Gastroesophageal sphincter (tissue), 4 donors: Measurements from ENCODE around the gene HOXA10. TPM values are rescaled to one million over a fixed set of nuclear protein-coding genes. Genes with fewer than 3 reads are reported as not detected.

ENCODE experiments used
- ATAC-seq: fragments of 150-250 bp; one replicate; pipeline ENCODE4 v1.9.1; 2016; ENCODE audit warnings: mild to moderate bottlenecking, moderate library complexity
- H3K27ac ChIP-seq, 4 donors: fragments of 200-600 bp; sonication (generic) in 3 of 4; 1 replicate in 3 of 4; 2 replicates in 1 of 4; pipeline ENCODE4 v1.5.1; 2016 to 2019
- H3K27me3 ChIP-seq: fragments of 200-600 bp; sonication (generic); one replicate; pipeline ENCODE4 v1.5.1; 2019
- H3K36me3 ChIP-seq, 2 donors: fragments of 200-600 bp; sonication (generic); one replicate each; pipeline ENCODE4 v1.5.1; 2019; ENCODE audit warnings: control low read depth in 1 of 2
- H3K4me1 ChIP-seq, 3 donors: fragments of 200-600 bp; sonication (generic); 1 replicate in 2 of 3; 2 replicates in 1 of 3; pipeline ENCODE4 v1.5.1; 2016 to 2019; ENCODE audit warnings: control low read depth in 2 of 3
- H3K4me3 ChIP-seq, 2 donors: fragments of 200-600 bp; sonication (generic); one replicate each; pipeline ENCODE4 v1.5.1; 2019; ENCODE audit warnings: mild to moderate bottlenecking in 1 of 2, moderate library complexity in 1 of 2
- H3K9me3 ChIP-seq, 3 donors: fragments of 200-600 bp; sonication (generic); one replicate each; pipeline ENCODE4 v1.5.1; 2017 to 2019; ENCODE audit warnings: control low read depth in 2 of 3
- EP300 ChIP-seq: sonication (generic); formaldehyde crosslinking; IDR thresholded peaks from one replicate; pipeline ENCODE4 v1.6.1; 2017; ENCODE audit warnings: antibody characterized with exemption, mild to moderate bottlenecking
- POLR2A ChIP-seq, 2 donors: fragments of 450-650 bp; IDR thresholded peaks; one replicate each; pipeline ENCODE4 v1.6.1; 2017; ENCODE audit warnings: antibody characterized with exemption in 2 of 2, mild to moderate bottlenecking in 2 of 2, moderate library complexity in 1 of 2
- POLR2AphosphoS5 ChIP-seq: sonication (generic); formaldehyde crosslinking; IDR thresholded peaks from one replicate; pipeline ENCODE4 v1.6.1; 2017; ENCODE audit warnings: antibody characterized with exemption
- WGBS, 2 donors: methylation state at CpG; one replicate each; pipeline ENCODE4 v1.1.5; 2018; ENCODE audit warnings: low coverage in 1 of 2; 5-methylcytosine and 5-hydroxymethylcytosine counted together
- total RNA-seq, 4 donors: library from RNA; depleted of rRNA; stranded (reverse); fragments of >200 nt; gene quantifications; one replicate each; pipeline ENCODE4 v1.1.0, GENCODE V29; 2016
- TF ChIP-seq, protein P1 (sequence below), 4 experiments: fragments of 200-600 bp in 2 of 4; fragments of 450-650 bp in 2 of 4; sonication (generic) in 1 of 4; IDR thresholded peaks; one replicate each; pipeline ENCODE4 v1.5.1; 2017 to 2019; ENCODE audit warnings: antibody characterized with exemption in 4 of 4, mild to moderate bottlenecking in 2 of 4, moderate library complexity in 2 of 4

Gene HOXA10
- total RNA-seq, 4 donors from 2014 or later: 0.67 TPM; not detected in 3

DNA sequence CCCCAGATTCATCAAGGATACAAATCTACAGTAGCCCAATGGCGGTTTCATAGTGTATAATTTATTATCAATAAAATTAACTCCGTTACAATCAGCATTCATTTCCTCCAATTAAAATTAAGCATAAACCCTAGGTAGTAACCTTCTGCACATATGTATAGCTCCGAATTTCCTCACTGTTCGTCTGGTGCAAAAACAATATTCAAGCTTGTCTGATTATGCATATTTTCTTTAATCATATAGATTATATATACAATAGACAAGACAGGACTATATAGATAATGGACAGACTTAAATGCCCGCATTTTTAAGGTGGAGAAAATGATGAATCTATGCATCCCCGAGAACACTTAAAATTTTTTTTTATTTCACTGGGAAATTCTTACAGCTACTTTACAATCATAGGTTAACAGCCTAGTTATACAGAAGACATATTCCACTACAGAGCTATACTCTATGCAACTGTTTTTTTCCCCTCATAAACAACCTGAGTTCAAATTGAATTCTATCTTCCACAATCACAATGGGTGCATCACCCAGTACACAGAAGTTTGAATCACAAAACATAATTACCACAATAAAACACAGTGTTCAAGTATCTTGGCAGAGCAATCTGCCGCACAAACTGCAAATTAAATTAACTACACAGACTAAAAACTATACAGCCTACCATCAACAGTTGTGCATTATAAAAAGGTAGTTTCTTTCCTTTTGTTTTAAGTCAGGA, 11.4 kb downstream of the HOXA10 start:
- Histone ChIP-seq H3K27ac (no peak overlapping the region), H3K4me3 (no peak overlapping the region), H3K27me3 (peaks cover 100% of the 10 kb centered on the region)

DNA sequence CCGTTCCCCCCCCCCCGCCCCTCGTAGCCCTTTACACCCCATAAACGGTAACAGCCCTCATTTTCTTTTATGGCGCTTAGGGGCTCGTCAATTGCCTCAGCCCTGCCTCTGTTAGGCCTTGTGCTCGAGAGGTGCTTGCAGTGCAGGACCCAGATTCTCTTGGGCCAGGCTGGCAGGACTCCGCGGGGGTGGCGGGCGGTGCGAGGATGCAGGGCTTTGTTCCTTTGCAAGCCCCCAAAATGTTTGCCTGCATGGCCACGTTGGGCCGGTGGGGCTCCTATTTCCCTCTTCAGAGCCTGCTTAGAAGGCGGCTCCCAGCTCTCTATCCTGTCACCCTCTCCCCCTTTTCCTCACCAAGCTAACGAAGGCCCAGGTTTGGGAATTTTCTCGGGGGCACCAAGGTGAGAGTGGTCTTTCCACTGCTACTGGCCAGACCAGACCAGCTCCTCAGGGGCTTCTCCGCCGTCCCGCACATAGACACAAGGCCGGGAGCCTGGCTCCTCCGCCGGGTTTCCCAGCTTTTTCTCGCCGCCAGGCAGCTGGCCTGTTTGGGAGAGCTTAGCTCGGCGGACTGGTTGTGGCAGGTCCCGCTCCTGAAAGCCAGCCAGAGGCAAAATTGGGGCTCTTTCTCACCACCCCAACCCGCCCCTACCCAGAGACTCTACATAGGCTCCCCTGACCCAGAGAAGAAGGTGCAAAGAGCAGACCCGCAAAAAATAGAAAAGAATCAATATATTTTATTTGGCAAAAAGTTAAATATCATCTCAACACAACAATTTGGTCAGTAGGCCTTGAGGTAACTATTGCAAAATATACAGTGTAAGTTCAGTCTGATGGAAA, 12.2 kb downstream of the HOXA10 start:
- peaks cover 100% of the 10 kb centered on the region for H3K27me3 ChIP-seq
- peaks cover 0 to 50% (median 23%) of the 10 kb centered on the region in 3 donors for H3K4me1 ChIP-seq
- H3K36me3 ChIP-seq: no peaks in the 10 kb centered on the region
- no peak overlapping the region for H3K27ac ChIP-seq
- WGBS, 2 donors: 44% methylated on average over 3 of the region's 30 CpGs; no CpG with 5 or more reads in 1 of the 2 donors
- H3K9me3 ChIP-seq: peaks cover 0 to 3% (median 0%) of the 10 kb centered on the region in 3 donors
- no peak for ATAC-seq
- no peak overlapping the region for H3K4me3 ChIP-seq
- TF ChIP-seq, protein P1, sequence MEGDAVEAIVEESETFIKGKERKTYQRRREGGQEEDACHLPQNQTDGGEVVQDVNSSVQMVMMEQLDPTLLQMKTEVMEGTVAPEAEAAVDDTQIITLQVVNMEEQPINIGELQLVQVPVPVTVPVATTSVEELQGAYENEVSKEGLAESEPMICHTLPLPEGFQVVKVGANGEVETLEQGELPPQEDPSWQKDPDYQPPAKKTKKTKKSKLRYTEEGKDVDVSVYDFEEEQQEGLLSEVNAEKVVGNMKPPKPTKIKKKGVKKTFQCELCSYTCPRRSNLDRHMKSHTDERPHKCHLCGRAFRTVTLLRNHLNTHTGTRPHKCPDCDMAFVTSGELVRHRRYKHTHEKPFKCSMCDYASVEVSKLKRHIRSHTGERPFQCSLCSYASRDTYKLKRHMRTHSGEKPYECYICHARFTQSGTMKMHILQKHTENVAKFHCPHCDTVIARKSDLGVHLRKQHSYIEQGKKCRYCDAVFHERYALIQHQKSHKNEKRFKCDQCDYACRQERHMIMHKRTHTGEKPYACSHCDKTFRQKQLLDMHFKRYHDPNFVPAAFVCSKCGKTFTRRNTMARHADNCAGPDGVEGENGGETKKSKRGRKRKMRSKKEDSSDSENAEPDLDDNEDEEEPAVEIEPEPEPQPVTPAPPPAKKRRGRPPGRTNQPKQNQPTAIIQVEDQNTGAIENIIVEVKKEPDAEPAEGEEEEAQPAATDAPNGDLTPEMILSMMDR (IDR thresholded peaks at IDR 0.05): no peak
- TF ChIP-seq POLR2AphosphoS5 (no peak), EP300 (no peak), POLR2A (IDR thresholded peaks at IDR 0.05) (no peak)

More for the DNA sequence above, 11.4 kb downstream of the HOXA10 start:
- no peak for ATAC-seq
- H3K4me1 ChIP-seq: peaks cover 0 to 47% (median 23%) of the 10 kb centered on the region in 3 donors
- no peaks in the 10 kb centered on the region for H3K36me3 ChIP-seq
- TF ChIP-seq, protein P1 (IDR thresholded peaks at IDR 0.05): no peak
- TF ChIP-seq POLR2A (IDR thresholded peaks at IDR 0.05): no peak
- no peak for TF ChIP-seq EP300
- TF ChIP-seq POLR2AphosphoS5: no peak
- peaks cover 0 to 3% (median 0%) of the 10 kb centered on the region in 3 donors for H3K9me3 ChIP-seq
- WGBS, 2 donors: 77 to 87% methylated on average over 7 of the region's 7 CpGs

DNA sequence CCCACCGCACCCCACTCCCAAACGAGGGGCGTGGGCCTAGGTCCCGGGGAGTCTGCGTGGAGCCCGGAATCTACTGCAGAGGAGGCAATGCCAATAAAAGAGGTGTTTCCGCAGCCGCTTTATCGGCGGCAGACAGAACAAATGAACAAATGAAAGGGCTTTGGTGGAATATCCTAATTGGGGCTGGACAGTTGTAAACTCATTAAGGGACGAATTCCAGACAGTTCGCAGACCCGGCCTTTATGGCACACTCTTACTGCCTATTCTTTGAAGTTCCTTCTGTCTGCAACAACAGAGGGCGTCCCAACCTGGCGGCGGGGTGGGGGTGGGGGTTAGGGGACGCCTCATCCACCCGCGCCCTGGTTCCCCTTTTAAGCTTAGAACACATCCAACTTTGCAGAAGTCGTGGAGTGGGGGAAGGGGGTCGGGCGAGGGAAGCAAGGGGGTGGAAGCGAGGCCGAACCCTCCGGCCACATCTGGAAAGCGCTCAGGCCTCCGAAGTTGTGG, 12.9 kb downstream of the HOXA10 start:
- WGBS, 2 donors: 0 to 23% methylated on average over 2 to 8 of the region's 27 CpGs
- TF ChIP-seq POLR2AphosphoS5: no peak
- TF ChIP-seq, protein P1 (IDR thresholded peaks at IDR 0.05): peak in 1 of 4 experiments; percentile 6
- peaks cover 100% of the 10 kb centered on the region for H3K27me3 ChIP-seq
- H3K27ac ChIP-seq: peak overlapping the region in 1 of 4 donors; percentile 51
- H3K4me1 ChIP-seq: peaks cover 0 to 50% (median 20%) of the 10 kb centered on the region in 3 donors
- no peaks in the 10 kb centered on the region for H3K36me3 ChIP-seq
- H3K4me3 ChIP-seq: peak overlapping the region; percentile 29 to 62
- peaks cover 0 to 3% (median 0%) of the 10 kb centered on the region in 3 donors for H3K9me3 ChIP-seq
- no peak for ATAC-seq

DNA sequence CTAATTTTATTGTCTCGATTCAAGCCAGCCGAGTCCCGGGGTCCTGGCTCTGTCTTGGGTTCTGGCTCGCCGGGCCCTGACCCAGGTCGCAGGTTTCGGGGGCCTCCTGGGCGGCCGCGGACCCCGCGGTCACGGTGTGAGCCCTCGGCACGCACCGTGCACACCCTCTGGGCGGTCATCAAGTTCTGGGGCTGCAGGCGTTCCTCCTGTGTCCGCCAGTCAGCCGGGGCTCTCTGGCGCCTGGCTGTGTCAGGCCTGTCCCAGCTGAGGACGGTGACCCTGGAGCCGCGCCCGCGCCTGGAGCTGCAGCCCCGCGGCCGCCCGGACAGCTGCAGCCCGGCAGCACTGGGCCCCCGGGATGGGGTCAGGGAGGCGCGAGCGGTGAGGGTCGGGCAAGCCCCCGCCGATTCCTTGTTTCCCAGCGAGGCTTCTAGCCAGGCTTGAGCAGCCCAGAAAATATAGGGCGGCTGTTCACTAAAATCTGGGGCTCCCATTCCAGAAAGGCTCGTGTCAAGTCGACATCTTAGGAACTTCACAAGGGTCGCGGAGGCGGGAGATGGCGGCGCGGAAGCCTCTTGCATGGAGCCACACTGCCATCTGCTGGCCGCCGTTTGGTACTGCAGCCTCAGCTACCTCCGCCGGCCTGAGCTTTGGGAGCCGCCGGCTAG, 13.4 kb downstream of the HOXA10 start:
- 10% methylated on average over 9 of the region's 54 CpGs; no CpG with 5 or more reads in 1 of the 2 donors for WGBS, 2 donors
- peak overlapping the region; percentile 29 to 62 for H3K4me3 ChIP-seq
- H3K9me3 ChIP-seq: no peaks in the 10 kb centered on the region
- H3K27ac ChIP-seq: peak overlapping the region in 1 of 4 donors; percentile 51
- H3K36me3 ChIP-seq: no peaks in the 10 kb centered on the region
- peak; percentile 65 for ATAC-seq
- H3K4me1 ChIP-seq: peaks cover 0 to 50% (median 22%) of the 10 kb centered on the region in 3 donors
- no peak for TF ChIP-seq EP300
- TF ChIP-seq, protein P1 (IDR thresholded peaks at IDR 0.05): peak in 3 of 4 experiments; percentile 99 to 100 (median 99)
- H3K27me3 ChIP-seq: peaks cover 100% of the 10 kb centered on the region
